ENCODE results near the gene ASPDH. TPM values are rescaled to one million over a fixed set of nuclear protein-coding genes. Genes with fewer than 3 reads are reported as not detected.
A peak's percentile ranks its signal among the peaks of the same experiment; 100 is the strongest.

The ASPDH gene
- total RNA-seq, 1 donor from 2014 or later, result not detected

- Mint-ChIP-seq H3K4me1 (ENCODE audit: low read depth, unreplicated experiment) (peaks cover 4% of the 10 kb centered on the region), H3K27ac (ENCODE audit: unreplicated experiment) (no peak overlapping the region), H3K27me3 (ENCODE audit: unreplicated experiment) (peaks cover 5% of the 10 kb centered on the region), H3K9me3 (ENCODE audit: unreplicated experiment) (peaks cover 13% of the 10 kb centered on the region), H3K36me3 (ENCODE audit: unreplicated experiment) (peaks cover 18% of the 10 kb centered on the region), H3K4me3 (ENCODE audit: unreplicated experiment) (no peak overlapping the region)
- TF ChIP-seq, protein P1, sequence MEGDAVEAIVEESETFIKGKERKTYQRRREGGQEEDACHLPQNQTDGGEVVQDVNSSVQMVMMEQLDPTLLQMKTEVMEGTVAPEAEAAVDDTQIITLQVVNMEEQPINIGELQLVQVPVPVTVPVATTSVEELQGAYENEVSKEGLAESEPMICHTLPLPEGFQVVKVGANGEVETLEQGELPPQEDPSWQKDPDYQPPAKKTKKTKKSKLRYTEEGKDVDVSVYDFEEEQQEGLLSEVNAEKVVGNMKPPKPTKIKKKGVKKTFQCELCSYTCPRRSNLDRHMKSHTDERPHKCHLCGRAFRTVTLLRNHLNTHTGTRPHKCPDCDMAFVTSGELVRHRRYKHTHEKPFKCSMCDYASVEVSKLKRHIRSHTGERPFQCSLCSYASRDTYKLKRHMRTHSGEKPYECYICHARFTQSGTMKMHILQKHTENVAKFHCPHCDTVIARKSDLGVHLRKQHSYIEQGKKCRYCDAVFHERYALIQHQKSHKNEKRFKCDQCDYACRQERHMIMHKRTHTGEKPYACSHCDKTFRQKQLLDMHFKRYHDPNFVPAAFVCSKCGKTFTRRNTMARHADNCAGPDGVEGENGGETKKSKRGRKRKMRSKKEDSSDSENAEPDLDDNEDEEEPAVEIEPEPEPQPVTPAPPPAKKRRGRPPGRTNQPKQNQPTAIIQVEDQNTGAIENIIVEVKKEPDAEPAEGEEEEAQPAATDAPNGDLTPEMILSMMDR (IDR thresholded peaks at IDR 0.05; ENCODE audit: partially characterized antibody, unreplicated experiment), result no peak
- no peak for DNase-seq
These were observed 28.3 kb downstream of the ASPDH start for GRCh38 chr19:50485284-50485955.

DNA sequence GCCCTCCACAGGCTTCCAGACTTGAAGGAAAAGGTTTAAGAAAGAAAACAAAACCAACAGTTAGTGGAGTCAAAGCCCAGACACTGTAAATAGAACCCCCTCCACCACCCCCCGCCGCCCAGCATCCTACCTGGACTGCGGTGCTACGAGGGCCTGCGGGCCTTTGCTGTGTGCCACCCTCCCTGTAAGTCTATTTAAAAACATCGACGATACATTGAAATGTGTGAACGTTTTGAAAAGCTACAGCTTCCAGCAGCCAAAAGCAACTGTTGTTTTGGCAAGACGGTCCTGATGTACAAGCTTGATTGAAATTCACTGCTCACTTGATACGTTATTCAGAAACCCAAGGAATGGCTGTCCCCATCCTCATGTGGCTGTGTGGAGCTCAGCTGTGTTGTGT, 30.8 kb downstream of the ASPDH start:
- no peaks in the 10 kb centered on the region for H3K27me3 Mint-ChIP-seq (ENCODE audit: unreplicated experiment)
- peaks cover 18% of the 10 kb centered on the region for H3K36me3 Mint-ChIP-seq (ENCODE audit: unreplicated experiment)

GRCh38 chr19:50482271-50482855, 31.4 kb downstream of the ASPDH start:
- Mint-ChIP-seq H3K27me3 (ENCODE audit: unreplicated experiment) (peaks cover 2% of the 10 kb centered on the region), H3K4me3 (ENCODE audit: unreplicated experiment) (no peak overlapping the region), H3K27ac (ENCODE audit: unreplicated experiment) (no peak overlapping the region), H3K9me3 (ENCODE audit: unreplicated experiment) (peaks cover 10% of the 10 kb centered on the region), H3K4me1 (ENCODE audit: low read depth, unreplicated experiment) (peaks cover 3% of the 10 kb centered on the region), H3K36me3 (ENCODE audit: unreplicated experiment) (peaks cover 18% of the 10 kb centered on the region)
- DNase-seq, result peak; percentile 14
- TF ChIP-seq, protein P1 (IDR thresholded peaks at IDR 0.05; ENCODE audit: partially characterized antibody, unreplicated experiment), result no peak

More for the DNA sequence above, 30.8 kb downstream of the ASPDH start:
- Mint-ChIP-seq H3K9me3 (ENCODE audit: unreplicated experiment) (peaks cover 10% of the 10 kb centered on the region), H3K27ac (ENCODE audit: unreplicated experiment) (no peak overlapping the region), H3K4me1 (ENCODE audit: low read depth, unreplicated experiment) (no peaks in the 10 kb centered on the region), H3K4me3 (ENCODE audit: unreplicated experiment) (no peak overlapping the region)
- DNase-seq, result peak; percentile 3
- TF ChIP-seq, protein P1 (IDR thresholded peaks at IDR 0.05; ENCODE audit: partially characterized antibody, unreplicated experiment), result no peak

GRCh38 chr19:50481351-50482149, 32.2 kb downstream of the ASPDH start:
- Mint-ChIP-seq H3K9me3 (ENCODE audit: unreplicated experiment) (peaks cover 7% of the 10 kb centered on the region), H3K4me3 (ENCODE audit: unreplicated experiment) (no peak overlapping the region), H3K27me3 (ENCODE audit: unreplicated experiment) (peaks cover 5% of the 10 kb centered on the region), H3K36me3 (ENCODE audit: unreplicated experiment) (peaks cover 12% of the 10 kb centered on the region), H3K4me1 (ENCODE audit: low read depth, unreplicated experiment) (peaks cover 3% of the 10 kb centered on the region), H3K27ac (ENCODE audit: unreplicated experiment) (no peak overlapping the region)
- TF ChIP-seq, protein P1 (IDR thresholded peaks at IDR 0.05; ENCODE audit: partially characterized antibody, unreplicated experiment), result no peak
- peak; percentile 26 for DNase-seq
